Measurements from ENCODE around the gene KDELR1. TPM values are rescaled to one million over a fixed set of nuclear protein-coding genes. Genes with fewer than 3 reads are reported as not detected.
"Not testable (repeated sequence)": the region's sequence is repeated elsewhere in the genome, so short reads cannot be mapped to it uniquely, and the experiment has no call there.

Gene KDELR1
- total RNA-seq, 1 donor from 2014 or later = 79.4 TPM

GRCh38 chr19:48381178-48381950 lies 10.0 kb downstream of the KDELR1 start:
- DNase-seq = no peak
- ATAC-seq = no peak
- intact Hi-C loops (cut with micrococcal nuclease) = no loop called here

- intact Hi-C loops (cut with micrococcal nuclease) = no loop called here
- ATAC-seq (no peak), DNase-seq (no peak)
Observed at GRCh38 chr19:48379058-48379457, 12.3 kb downstream of the KDELR1 start.

GRCh38 chr19:48378194-48378570 lies 13.2 kb downstream of the KDELR1 start:
- DNase-seq (no peak), ATAC-seq (no peak)
- intact Hi-C loops (cut with micrococcal nuclease) = no loop called here

- ATAC-seq (no peak), DNase-seq (no peak)
- intact Hi-C loops (cut with micrococcal nuclease) = no loop called here
Observed at GRCh38 chr19:48373567-48373966, 17.8 kb downstream of the KDELR1 start.

DNA sequence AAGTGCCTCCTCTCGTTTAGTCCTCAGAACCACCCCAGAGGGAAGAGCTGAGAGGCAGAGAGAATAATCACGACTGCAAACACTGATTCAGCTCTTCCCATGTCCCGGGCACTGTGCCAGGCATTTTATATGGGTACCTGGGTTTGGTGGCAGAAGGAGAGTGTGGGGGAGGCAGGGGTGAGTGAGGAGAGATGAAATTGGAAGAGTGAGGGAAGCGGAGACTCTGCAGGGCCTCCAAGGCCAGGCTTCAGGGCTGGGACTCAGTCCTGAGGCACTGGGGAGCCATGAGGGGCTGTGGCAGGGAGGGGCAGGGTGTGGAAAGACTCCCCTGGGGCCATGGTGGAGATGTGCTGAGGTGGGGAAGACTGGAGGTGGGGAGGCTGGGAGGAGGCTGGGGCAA lies 18.4 kb downstream of the KDELR1 start:
- ATAC-seq = no peak
- no peak for DNase-seq
- intact Hi-C loops (cut with micrococcal nuclease) = no loop called here

GRCh38 chr19:48371771-48372170 lies 19.6 kb downstream of the KDELR1 start:
- DNase-seq; ATAC-seq; intact Hi-C loops (cut with micrococcal nuclease): not testable (repeated sequence)

DNA sequence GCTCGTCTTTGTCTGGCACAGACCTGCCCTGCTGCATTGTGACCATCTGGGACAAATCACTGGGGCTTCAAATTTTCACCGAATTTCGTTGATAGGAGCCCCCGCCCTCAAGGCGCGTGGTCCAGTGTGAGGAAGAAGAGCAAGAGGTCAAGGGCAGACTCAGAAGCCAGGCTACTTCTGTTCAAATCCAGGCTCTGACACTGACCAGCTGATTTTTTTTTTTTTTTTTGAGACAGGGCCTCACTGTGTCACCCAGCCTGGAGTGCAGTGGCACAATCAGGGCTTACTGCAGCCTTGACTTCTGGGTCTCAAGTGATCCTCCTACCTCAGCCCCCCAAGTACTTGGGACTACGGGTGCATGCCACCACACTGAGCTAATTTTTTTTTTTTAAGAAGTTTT lies 20.0 kb downstream of the KDELR1 start:
- DNase-seq (no peak), ATAC-seq (no peak)
- intact Hi-C loops (cut with micrococcal nuclease) = no loop called here

- ATAC-seq (no peak), DNase-seq (no peak)
- intact Hi-C loops (cut with micrococcal nuclease) = no loop called here
Observed at GRCh38 chr19:48370955-48371354, 20.4 kb downstream of the KDELR1 start.

DNA sequence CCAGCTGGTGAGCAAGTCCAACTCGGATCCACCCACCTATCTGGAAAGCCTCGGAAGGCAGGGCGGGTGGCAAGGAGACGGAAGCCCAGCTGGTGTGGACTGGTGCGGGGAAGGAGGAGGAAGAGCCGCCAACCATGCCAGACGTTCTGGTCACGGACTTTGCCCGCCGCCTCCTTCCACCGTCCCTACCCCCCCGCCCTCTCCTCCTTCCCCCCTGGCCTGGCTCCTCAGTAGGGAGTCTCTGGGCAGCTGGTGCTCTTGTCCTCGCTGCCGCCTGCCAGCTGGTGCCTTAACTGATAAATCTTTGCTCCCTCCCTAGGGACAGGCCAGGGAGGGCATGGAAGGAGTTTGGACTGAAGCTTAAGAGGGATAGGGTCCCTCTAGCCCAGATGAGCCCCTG lies 22.4 kb downstream of the KDELR1 start:
- ATAC-seq (no peak), DNase-seq (no peak)
- intact Hi-C loops (cut with micrococcal nuclease) = no loop called here

DNA sequence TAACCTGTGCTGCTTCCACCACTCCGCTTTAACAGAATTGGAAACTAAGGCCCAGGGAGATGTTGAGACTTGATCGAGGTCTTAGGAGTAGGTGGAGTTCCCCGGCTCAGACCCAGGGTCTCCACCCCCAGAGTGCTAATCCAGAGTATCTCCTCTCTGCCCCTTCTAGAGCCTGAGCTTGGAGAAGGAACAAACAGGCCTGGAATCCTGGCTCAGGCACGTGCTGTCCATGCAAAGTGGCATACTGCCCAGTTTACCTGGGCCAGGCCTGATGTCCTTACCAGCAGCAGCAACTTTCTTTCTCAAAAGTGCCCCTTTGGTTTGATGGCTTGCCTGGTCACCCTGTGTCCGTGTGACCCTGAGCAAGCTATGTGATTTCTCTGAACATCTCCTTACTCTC lies 23.5 kb downstream of the KDELR1 start:
- intact Hi-C loops (cut with micrococcal nuclease) = no loop called here
- no peak for ATAC-seq
- DNase-seq = no peak

DNA sequence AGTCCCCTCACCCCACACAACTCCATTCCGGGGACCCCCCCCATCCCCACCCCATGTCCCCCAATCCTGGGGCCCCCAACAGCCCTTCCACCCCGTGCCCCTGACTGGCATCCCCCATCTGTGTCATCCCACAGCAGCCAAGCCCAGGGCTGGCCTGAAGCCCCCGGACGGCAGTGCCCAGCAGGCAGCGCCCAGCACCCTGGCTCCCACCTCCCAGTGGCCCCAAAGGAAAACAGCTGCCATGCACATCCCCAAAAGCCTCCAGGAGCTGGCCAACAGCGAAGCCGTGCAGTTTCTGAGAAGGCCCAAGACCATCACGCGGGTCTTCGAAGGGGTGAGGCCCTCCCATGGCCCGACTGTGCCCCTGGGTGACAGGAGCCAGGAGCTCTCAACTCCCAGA lies 25.7 kb downstream of the KDELR1 start:
- intact Hi-C loops (cut with micrococcal nuclease) = no loop called here
- ATAC-seq (no peak), DNase-seq (no peak)

- intact Hi-C loops (cut with micrococcal nuclease) = no loop called here
- DNase-seq = no peak
Observed at GRCh38 chr19:48364598-48365348, 26.6 kb downstream of the KDELR1 start.

DNA sequence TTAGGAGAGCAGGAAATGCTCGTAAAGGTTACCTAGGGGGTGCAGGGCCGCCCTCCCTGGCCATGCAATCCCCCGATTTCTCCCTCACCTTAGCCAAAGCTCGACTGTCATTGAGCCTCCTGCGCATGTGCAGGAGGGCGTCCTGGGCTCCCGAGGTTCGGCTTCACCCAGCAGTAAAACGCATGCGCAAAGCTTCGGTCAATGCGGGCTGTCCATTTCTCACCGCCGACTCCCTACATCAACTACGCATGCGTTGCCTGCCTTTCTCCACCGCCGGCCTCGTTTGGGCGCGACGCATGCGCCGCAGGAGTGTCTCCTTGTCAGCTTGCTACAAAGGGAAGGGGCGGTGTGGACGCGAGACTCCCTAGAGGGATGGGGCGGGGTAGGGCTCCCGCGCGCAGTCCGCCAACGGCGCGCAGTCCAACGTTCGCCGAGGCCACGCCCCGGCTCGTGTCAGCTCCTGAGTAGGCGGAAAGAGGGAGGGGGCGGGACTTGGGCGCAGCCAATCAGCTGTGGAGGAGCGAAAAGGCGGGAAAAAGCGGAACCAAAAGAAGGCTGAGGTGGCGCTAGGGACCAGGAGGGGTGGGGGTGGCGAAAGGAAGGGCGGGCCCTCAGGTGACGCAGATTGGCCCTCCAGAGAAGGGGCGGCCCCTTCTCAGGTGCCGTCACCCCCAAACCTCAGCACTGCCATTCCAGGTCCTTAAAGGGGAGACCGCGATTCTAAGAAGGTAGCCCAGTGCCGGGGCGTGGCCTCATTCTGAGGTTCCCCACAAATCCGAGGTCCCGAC lies 27.3 kb downstream of the KDELR1 start, which contains the start of the genes SYNGR4 and TMEM143:
Gene SYNGR4 (plus strand): TSS at position 558 of the 788 bp plus-strand sequence. CDS start 1,476 bp downstream, outside the sequence.
Gene TMEM143 (minus strand): TSS at position 131 of the 788 bp plus-strand sequence. CDS start 20 bp downstream, at position 111.
- ATAC-seq = peak; percentile 93
- DNase-seq = peak; percentile 99
- intact Hi-C loops (cut with micrococcal nuclease) = no loop called here

More at GRCh38 chr19:48364598-48365348, 26.6 kb downstream of the KDELR1 start:
- ATAC-seq = no peak

DNA sequence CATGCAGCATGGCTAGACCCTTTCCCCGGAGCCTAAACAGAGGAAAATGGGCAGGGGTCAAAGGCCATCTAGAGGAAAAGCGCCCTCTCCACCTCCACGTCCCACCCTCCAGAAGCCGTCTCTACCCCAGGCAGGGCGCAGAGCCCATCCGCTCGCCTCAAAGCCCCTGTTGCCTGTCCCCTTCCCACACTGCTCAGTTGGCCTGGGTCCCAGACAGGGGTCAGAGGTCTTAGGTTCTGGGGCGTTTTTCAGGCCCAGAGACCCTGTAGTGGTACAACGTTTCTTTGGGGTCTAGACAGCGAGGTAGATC lies 27.9 kb downstream of the KDELR1 start:
- intact Hi-C loops (cut with micrococcal nuclease) = no loop called here
- ATAC-seq = peak; percentile 14

GRCh38 chr19:48362716-48363499 lies 28.4 kb downstream of the KDELR1 start:
- ATAC-seq (peak; percentile 90), DNase-seq (peak; percentile 97)
- intact Hi-C loops (cut with micrococcal nuclease) = no loop called here

More for the DNA sequence above, 27.9 kb downstream of the KDELR1 start:
- no peak for DNase-seq

GRCh38 chr19:48361912-48362311 lies 29.4 kb downstream of the KDELR1 start:
- intact Hi-C loops (cut with micrococcal nuclease) = no loop called here
- DNase-seq = no peak
- no peak for ATAC-seq

- no peak for ATAC-seq
- intact Hi-C loops (cut with micrococcal nuclease) = no loop called here
- no peak for DNase-seq
Observed at GRCh38 chr19:48359123-48359522, 32.2 kb downstream of the KDELR1 start.

GRCh38 chr19:48355365-48355954 lies 35.9 kb downstream of the KDELR1 start:
- intact Hi-C loops (cut with micrococcal nuclease) = no loop called here
- ATAC-seq = no peak
- no peak for DNase-seq
